Choroid plexus epithelial cell (primary cell): ENCODE results near the gene PODXL.
"Not testable (repeated sequence)": the region's sequence is repeated elsewhere in the genome, so short reads cannot be mapped to it uniquely, and the experiment has no call there.

Experiments used
- DNase-seq: peaks from one replicate; pipeline ENCODE4 v3.0.0-alpha.2; 2010; ENCODE audit warnings: low read depth
- H3K4me3 ChIP-seq: 2 replicates; pipeline ENCODE4 v1.5.1; 2011; ENCODE audit warnings: low read depth, mild to moderate bottlenecking, control low read depth, low read length, moderate library complexity
- TF ChIP-seq, protein P1 (sequence below): conservative IDR thresholded peaks from 2 replicates; pipeline ENCODE4 v1.5.1; 2011; ENCODE audit warnings: low read depth, mild to moderate bottlenecking, control low read depth, inconsistent platforms, low read length, moderate library complexity

The PODXL gene

DNA sequence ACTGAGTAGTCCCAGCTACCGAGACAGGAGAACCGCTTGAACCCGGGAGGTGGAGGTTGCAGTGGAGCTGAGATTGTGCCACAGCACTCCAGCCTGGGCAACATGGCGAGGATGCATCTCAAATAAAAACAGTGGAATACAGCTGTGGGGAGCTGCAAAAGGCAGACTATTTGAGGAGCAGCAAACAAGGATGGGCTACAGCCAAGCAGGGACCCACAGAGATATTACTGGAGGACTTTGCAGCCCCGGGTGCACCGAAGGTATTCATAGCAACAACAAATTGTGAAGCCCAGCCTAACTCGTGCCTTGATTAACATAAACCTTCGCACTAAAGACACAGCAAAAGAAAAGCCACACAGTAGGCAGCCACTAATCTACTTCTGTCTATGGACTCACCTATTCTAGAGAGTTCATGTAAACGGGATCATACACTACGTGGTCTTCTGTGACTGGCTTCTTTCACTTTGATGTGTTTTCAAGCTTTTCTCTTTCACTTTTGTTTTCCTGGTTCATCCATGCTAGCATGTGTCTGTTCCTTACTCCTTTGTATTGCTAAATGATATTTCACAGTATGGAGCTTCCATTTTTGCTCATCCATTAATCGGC lies 34.0 kb downstream of the PODXL start:
- no peak overlapping the region for H3K4me3 ChIP-seq
- TF ChIP-seq, protein P1, sequence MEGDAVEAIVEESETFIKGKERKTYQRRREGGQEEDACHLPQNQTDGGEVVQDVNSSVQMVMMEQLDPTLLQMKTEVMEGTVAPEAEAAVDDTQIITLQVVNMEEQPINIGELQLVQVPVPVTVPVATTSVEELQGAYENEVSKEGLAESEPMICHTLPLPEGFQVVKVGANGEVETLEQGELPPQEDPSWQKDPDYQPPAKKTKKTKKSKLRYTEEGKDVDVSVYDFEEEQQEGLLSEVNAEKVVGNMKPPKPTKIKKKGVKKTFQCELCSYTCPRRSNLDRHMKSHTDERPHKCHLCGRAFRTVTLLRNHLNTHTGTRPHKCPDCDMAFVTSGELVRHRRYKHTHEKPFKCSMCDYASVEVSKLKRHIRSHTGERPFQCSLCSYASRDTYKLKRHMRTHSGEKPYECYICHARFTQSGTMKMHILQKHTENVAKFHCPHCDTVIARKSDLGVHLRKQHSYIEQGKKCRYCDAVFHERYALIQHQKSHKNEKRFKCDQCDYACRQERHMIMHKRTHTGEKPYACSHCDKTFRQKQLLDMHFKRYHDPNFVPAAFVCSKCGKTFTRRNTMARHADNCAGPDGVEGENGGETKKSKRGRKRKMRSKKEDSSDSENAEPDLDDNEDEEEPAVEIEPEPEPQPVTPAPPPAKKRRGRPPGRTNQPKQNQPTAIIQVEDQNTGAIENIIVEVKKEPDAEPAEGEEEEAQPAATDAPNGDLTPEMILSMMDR, result no peak
- DNase-seq, result no peak

DNA sequence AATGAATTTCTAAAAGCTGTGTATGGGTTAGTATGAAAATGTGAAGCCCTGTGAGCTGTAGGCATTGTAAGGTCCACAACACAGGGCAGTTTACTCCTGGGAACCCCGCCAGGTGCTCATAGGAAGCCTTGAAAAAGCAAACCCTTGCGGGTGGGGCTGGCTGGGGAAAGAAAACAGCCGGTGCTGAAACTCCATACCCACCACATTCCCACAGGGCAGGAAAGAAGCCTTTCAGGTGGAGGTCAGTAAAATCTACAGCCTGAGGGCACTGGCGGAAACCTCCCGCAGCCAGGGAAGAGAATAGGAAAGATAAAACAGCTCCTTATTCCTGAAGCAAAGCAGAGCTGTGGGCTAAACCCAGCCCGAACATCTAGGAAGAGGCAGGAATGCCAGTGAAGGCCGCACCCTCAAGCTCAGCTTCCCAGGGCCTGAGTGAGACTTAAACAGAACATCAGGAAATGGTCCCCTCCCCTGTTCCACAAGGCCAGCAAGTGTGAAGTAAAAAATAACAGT lies 34.7 kb downstream of the PODXL start:
- no peak for DNase-seq
- TF ChIP-seq, protein P1, result no peak

DNA sequence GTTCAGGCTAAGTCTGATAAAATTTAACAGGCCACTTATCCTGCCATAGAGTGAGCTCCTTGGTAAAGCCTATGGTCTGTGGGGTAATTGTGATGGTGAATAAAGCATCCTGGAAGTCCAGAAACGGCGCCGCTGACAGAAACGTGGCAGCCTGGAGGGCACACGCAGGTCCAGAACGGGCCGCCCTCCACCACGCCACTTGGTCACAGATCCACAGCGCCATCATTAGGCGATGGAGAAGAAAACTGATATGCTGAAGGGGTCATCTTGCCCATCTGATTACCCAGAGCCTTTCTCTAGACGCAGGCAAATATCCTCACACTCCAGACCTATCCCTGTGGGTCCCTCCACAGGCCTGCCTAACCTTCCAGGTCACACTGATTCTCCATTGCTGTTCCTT lies 37.8 kb downstream of the PODXL start:
- H3K4me3 ChIP-seq, result no peak overlapping the region

More for the DNA sequence above, 34.7 kb downstream of the PODXL start:
- H3K4me3 ChIP-seq, result no peak overlapping the region

DNA sequence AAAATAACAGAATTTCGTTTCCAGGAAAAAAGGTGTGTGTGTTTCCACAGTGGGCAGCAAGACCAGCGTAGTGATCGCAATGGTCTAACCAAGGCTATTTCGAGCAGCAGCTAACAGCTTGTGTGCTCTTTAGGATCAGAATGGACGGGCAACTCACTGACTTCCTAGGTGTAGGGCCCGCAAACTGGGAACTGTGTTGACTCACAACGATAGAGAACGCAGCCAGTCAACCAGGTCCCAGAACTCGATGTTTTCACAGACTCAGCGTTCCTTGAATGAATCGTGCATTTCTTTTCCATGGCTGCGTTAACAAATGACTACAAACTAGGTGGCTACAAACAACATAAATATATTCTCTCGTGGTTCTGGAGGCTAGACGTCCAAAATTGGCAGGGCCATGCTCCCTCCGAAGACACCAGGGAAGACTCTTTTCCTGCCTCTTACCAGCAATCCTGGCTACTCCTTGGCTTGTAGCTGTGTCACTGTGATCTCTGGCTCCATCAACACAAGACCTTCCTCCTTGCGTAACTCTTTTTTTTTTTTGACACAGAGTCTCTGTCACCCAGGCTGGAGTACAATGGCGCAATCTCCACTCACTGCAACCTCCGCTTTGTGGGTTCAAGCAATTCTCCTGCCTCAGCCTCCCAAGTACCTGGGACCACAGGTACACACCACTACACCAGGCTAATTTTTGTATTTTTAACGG lies 39.1 kb downstream of the PODXL start:
- DNase-seq, result no peak
- no peak overlapping the region for H3K4me3 ChIP-seq
- TF ChIP-seq, protein P1, result no peak

More for the DNA sequence above, 37.8 kb downstream of the PODXL start:
- no peak for DNase-seq
- TF ChIP-seq, protein P1, result no peak

DNA sequence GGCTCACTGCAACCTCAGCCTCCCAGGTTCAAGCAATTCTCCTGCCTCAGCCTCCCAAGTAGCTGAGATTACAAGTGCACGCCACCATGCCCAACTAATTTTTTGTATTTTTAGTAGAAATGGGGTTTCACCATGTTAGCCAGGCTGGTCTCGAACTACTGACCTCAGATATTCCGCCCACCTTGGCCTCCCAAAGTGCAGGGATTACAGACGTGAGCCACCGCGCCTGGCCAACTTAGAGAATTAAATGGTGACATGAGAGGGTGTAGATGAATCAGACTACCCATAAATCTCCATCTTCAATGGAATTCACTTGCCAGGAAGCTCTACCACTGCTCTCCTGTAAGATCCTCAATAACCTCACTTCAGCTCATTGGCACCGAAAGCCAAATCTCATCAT lies 41.0 kb downstream of the PODXL start:
- DNase-seq, H3K4me3 ChIP-seq: not testable (repeated sequence)

DNA sequence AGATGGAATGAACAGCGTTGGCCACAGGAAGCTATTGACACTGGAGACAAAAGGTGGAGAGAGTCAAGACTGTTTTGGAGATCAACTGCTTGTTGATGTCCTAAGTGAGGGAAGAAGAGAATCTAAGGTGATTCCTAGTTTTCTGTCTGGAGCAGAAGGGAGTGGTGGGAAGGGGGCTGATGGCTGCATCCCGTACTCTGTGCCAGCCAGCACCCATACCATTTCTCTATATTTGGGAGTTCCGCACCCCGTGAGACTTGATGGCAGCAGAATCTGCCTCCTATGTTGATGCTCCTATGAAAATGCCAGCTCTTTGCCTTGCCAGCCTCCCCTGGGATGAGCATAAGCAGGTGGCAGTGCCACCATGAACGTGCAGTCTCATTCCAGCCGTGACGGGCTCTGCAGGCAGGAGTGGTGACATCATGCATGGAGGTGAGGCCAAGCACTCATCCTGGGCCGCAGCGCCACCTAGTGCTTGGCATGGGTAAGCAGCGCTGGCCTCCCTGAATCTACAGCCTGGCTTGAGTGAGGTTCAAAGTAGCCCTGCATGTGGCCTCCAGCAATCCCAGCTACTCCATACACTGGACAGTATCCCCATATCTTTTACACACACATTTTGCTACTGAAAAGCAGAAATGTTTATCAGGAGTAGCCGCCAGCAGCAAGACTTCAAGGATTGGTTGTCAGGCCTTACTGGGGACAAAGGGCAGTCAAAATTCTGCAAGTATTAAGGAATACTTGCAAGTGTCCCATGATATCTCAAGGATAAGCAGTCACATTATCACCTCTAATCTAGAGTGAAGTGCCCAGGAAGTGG lies 43.0 kb downstream of the PODXL start:
- peak; percentile 91 for DNase-seq
- H3K4me3 ChIP-seq, result no peak overlapping the region
- TF ChIP-seq, protein P1, result peak; percentile 99

DNA sequence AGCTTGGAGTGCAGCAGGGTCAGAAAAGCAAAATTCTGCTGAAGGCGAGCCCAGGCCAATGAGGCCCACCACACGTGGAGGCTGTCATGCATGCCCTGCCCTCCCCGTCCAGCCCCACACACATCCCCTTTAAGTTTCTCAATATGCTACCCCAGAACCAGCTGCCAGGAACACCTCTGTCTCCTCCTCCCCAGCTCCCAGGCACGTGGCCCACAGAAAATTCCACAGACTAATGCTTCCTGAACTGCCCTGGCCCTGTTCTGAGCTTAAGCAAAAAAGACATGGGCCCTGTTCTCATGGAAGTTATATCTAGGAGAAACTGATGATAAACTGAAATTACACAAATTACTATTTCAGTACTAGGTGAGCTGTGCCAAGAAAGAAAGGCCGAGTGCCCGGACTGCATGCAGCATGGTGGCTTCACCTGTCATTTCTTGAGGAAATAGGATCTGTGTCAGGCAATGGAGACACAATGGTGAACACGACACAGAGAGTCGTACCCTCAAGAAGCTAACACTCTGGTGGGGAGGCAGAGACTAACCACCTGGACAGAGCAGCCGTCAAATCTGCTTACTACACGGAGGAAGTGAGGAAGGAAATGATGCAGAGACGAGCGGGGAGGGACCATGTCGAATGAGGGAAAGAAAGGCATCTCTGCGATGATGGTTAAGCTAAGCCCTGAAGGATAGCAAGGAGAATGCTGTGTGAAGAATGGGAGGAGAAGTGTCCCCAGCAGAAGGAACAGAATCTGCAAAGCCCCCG lies 44.5 kb downstream of the PODXL start:
- no peak for DNase-seq
- TF ChIP-seq, protein P1, result no peak
- no peak overlapping the region for H3K4me3 ChIP-seq
